Measurements from ENCODE around the gene CALR. TPM values are rescaled to one million over a fixed set of nuclear protein-coding genes. Genes with fewer than 3 reads are reported as not detected.
A peak's percentile ranks its signal among the peaks of the same experiment; 100 is the strongest.

Gene CALR
- total RNA-seq, 1 donor from 2014 or later, result 1,294 TPM

GRCh38 chr19:12985049-12985776, 46.8 kb downstream of the CALR start:
- Mint-ChIP-seq H3K27ac (peak overlapping the region; percentile 50), H3K4me1 (ENCODE audit: unreplicated experiment) (peaks cover 11% of the 10 kb centered on the region), H3K27me3 (peaks cover 36% of the 10 kb centered on the region), H3K36me3 (no peaks in the 10 kb centered on the region), H3K9me3 (no peaks in the 10 kb centered on the region), H3K4me3 (peak overlapping the region; percentile 52)
- DNase-seq (ENCODE audit: extremely low spot score, unreplicated experiment), result no peak
- no peak for TF ChIP-seq CTCF (conservative IDR thresholded peaks at IDR 0.05)

GRCh38 chr19:12986726-12987125, 48.3 kb downstream of the CALR start:
- no peak overlapping the region for H3K27ac Mint-ChIP-seq
- no peak overlapping the region for H3K4me3 Mint-ChIP-seq
- no peak for DNase-seq (ENCODE audit: extremely low spot score, unreplicated experiment)
- no peak for TF ChIP-seq CTCF (conservative IDR thresholded peaks at IDR 0.05)
- no peaks in the 10 kb centered on the region for H3K9me3 Mint-ChIP-seq
- H3K4me1 Mint-ChIP-seq (ENCODE audit: unreplicated experiment), result peaks cover 16% of the 10 kb centered on the region
- peaks cover 45% of the 10 kb centered on the region for H3K27me3 Mint-ChIP-seq
- no peaks in the 10 kb centered on the region for H3K36me3 Mint-ChIP-seq

GRCh38 chr19:12987190-12987589, 48.8 kb downstream of the CALR start:
- no peak overlapping the region for H3K27ac Mint-ChIP-seq
- TF ChIP-seq CTCF (conservative IDR thresholded peaks at IDR 0.05), result no peak

GRCh38 chr19:12987781-12988180, 49.4 kb downstream of the CALR start:
- Mint-ChIP-seq H3K36me3 (no peaks in the 10 kb centered on the region), H3K27me3 (peaks cover 53% of the 10 kb centered on the region), H3K27ac (no peak overlapping the region), H3K9me3 (no peaks in the 10 kb centered on the region), H3K4me3 (no peak overlapping the region), H3K4me1 (ENCODE audit: unreplicated experiment) (peaks cover 16% of the 10 kb centered on the region)
- DNase-seq (ENCODE audit: extremely low spot score, unreplicated experiment), result no peak
- TF ChIP-seq CTCF (conservative IDR thresholded peaks at IDR 0.05), result no peak

More at GRCh38 chr19:12987190-12987589, 48.8 kb downstream of the CALR start:
- peaks cover 16% of the 10 kb centered on the region for H3K4me1 Mint-ChIP-seq (ENCODE audit: unreplicated experiment)
- no peak for DNase-seq (ENCODE audit: extremely low spot score, unreplicated experiment)
- H3K27me3 Mint-ChIP-seq, result peaks cover 47% of the 10 kb centered on the region
- H3K9me3 Mint-ChIP-seq, result no peaks in the 10 kb centered on the region
- no peak overlapping the region for H3K4me3 Mint-ChIP-seq
- H3K36me3 Mint-ChIP-seq, result no peaks in the 10 kb centered on the region

- H3K27me3 Mint-ChIP-seq, result peaks cover 69% of the 10 kb centered on the region
These were observed 52.0 kb downstream of the CALR start for GRCh38 chr19:12990431-12990830.

More at GRCh38 chr19:12990431-12990830, 52.0 kb downstream of the CALR start:
- TF ChIP-seq CTCF (conservative IDR thresholded peaks at IDR 0.05), result no peak
- Mint-ChIP-seq H3K36me3 (no peaks in the 10 kb centered on the region), H3K27ac (no peak overlapping the region), H3K4me1 (ENCODE audit: unreplicated experiment) (peaks cover 14% of the 10 kb centered on the region), H3K4me3 (no peak overlapping the region), H3K9me3 (no peaks in the 10 kb centered on the region)
- no peak for DNase-seq (ENCODE audit: extremely low spot score, unreplicated experiment)

Data from type B pancreatic cell (in vitro differentiated cells).